Measurements from ENCODE around the gene SMYD1. TPM values are rescaled to one million over a fixed set of nuclear protein-coding genes. Genes with fewer than 3 reads are reported as not detected.

Gene SMYD1
- total and polyA plus RNA-seq, 2 donors (not counting 3 experiments of a cell fraction or from before 2014, with no cell fraction given): not detected

- Histone ChIP-seq H3K36me3 (ENCODE audit: control insufficient read depth in 2 of 2, extremely low read depth in 1 of 2, insufficient read depth in 2 of 2, low read length in 2 of 2) (no peaks in the 10 kb centered on the region), H3K27me3 (ENCODE audit: control insufficient read depth in 2 of 2, insufficient read depth in 2 of 2, low read length in 2 of 2) (no peaks in the 10 kb centered on the region), H3K9me3 (replicated peaks; ENCODE audit: control insufficient read depth, insufficient read depth, low read length) (no peaks in the 10 kb centered on the region), H3K9me1 (replicated peaks; ENCODE audit: control insufficient read depth, extremely low read depth, insufficient read depth, low read length) (no peaks in the 10 kb centered on the region), H3K4me3 (replicated peaks in 1 of 3; ENCODE audit: insufficient read depth in 1 of 3, low read depth in 1 of 3, low read length in 3 of 3) (no peak overlapping the region), H3K79me2 (ENCODE audit: control insufficient read depth, insufficient read depth, low read length) (no peaks in the 10 kb centered on the region), H3K27ac (ENCODE audit: insufficient read depth, low read depth, low read length) (no peak overlapping the region), H3K4me1 (ENCODE audit: control insufficient read depth, extremely low read depth, insufficient read depth, low read length) (no peaks in the 10 kb centered on the region), H2AFZ (ENCODE audit: low read depth, low read length) (no peak overlapping the region), H3K4me2 (ENCODE audit: insufficient read depth, low read length) (no peak overlapping the region), H3K9ac (replicated peaks; ENCODE audit: extremely low read depth, insufficient read depth, low read length) (no peak overlapping the region), H4K20me1 (replicated peaks; ENCODE audit: control insufficient read depth, extremely low read depth, insufficient read depth, low read length) (no peaks in the 10 kb centered on the region)
- dilution Hi-C loops (cut with MboI; ENCODE audit: extremely low pct_ligation_motif_present, low sequenced_read_pairs) (no loop called here), intact Hi-C loops (cut with micrococcal nuclease) (no loop called here)
- POLR2A ChIA-PET: no interaction called here
- CTCF ChIA-PET: interaction anchor here (2.2 kb wide), 1 partner anchor 31 kb away, joined by 7 read pairs; no protein-coding TSS in a partner anchor
- no TSS peak for BruUV-seq (replicated peaks)
- FAIRE-seq: no peak
- TF ChIP-seq JUN (IDR thresholded peaks at IDR 0.05; ENCODE audit: borderline replicate concordance, insufficient read depth, insufficient read length, low read depth) (no peak), MAX (IDR thresholded peaks at IDR 0.05; ENCODE audit: insufficient read depth, insufficient read length) (no peak), FOS (IDR thresholded peaks at IDR 0.05; ENCODE audit: borderline replicate concordance, insufficient read depth, low read length) (no peak)
- peak; percentile 18 for DNase-seq (ENCODE audit: low read depth, low spot score)
Measured at GRCh38 chr2:88090446-88091283, 23.0 kb downstream of the SMYD1 start.

DNA sequence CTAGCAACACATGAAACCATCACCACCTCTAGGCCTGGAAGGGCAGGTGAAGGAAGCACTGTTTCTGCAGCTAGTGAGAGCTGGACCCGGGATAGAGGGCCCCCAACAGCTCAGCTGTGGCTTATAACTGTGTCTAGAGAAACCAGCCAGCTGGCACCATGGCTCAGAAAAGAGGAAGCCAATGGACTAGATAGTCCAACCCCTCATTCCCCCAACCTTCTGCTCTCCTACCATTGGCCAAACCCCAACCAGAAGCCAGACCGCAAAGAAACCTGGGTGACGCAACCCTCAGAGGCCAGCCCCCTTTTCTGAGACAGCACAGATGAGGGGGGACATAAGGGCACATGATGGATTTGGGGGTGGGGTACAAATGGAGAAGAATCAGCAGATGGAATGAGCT, 24.3 kb downstream of the SMYD1 start:
- Histone ChIP-seq H3K36me3 (ENCODE audit: control insufficient read depth in 2 of 2, extremely low read depth in 1 of 2, insufficient read depth in 2 of 2, low read length in 2 of 2) (no peaks in the 10 kb centered on the region), H2AFZ (ENCODE audit: low read depth, low read length) (no peak overlapping the region), H3K79me2 (ENCODE audit: control insufficient read depth, insufficient read depth, low read length) (no peaks in the 10 kb centered on the region), H3K9me3 (replicated peaks; ENCODE audit: control insufficient read depth, insufficient read depth, low read length) (no peaks in the 10 kb centered on the region), H3K9ac (replicated peaks; ENCODE audit: extremely low read depth, insufficient read depth, low read length) (no peak overlapping the region), H3K9me1 (replicated peaks; ENCODE audit: control insufficient read depth, extremely low read depth, insufficient read depth, low read length) (no peaks in the 10 kb centered on the region), H3K27me3 (ENCODE audit: control insufficient read depth in 2 of 2, insufficient read depth in 2 of 2, low read length in 2 of 2) (no peaks in the 10 kb centered on the region), H3K4me2 (ENCODE audit: insufficient read depth, low read length) (no peak overlapping the region), H4K20me1 (replicated peaks; ENCODE audit: control insufficient read depth, extremely low read depth, insufficient read depth, low read length) (no peaks in the 10 kb centered on the region), H3K4me3 (replicated peaks in 1 of 3; ENCODE audit: insufficient read depth in 1 of 3, low read depth in 1 of 3, low read length in 3 of 3) (no peak overlapping the region), H3K27ac (ENCODE audit: insufficient read depth, low read depth, low read length) (no peak overlapping the region), H3K4me1 (ENCODE audit: control insufficient read depth, extremely low read depth, insufficient read depth, low read length) (no peaks in the 10 kb centered on the region)
- TF ChIP-seq EZH2 (IDR thresholded peaks at IDR 0.05; ENCODE audit: borderline replicate concordance, low read depth, low read length, severe bottlenecking) (no peak), MYC (IDR thresholded peaks at IDR 0.05; ENCODE audit: low read depth, low read length) (no peak), GATA2 (IDR thresholded peaks at IDR 0.05; ENCODE audit: insufficient read depth, insufficient read length, low read depth, low read length) (no peak), MAX (IDR thresholded peaks at IDR 0.05; ENCODE audit: insufficient read depth, insufficient read length) (no peak), CTCF (IDR thresholded peaks at IDR 0.05; ENCODE audit: extremely low read depth in 1 of 2, insufficient read depth in 1 of 2, low read depth in 1 of 2, low read length in 2 of 2) (no peak), POLR2A (IDR thresholded peaks at IDR 0.05; ENCODE audit: low read depth, low read length) (no peak), POLR2AphosphoS5 (IDR thresholded peaks at IDR 0.05; ENCODE audit: insufficient read depth, low read depth, low read length) (no peak), JUN (IDR thresholded peaks at IDR 0.05; ENCODE audit: borderline replicate concordance, insufficient read depth, insufficient read length, low read depth) (no peak), FOS (IDR thresholded peaks at IDR 0.05; ENCODE audit: borderline replicate concordance, insufficient read depth, low read length) (no peak)
- no peak for FAIRE-seq
- DNase-seq (ENCODE audit: low read depth, low spot score): no peak
- dilution Hi-C loops (cut with MboI; ENCODE audit: extremely low pct_ligation_motif_present, low sequenced_read_pairs) (no loop called here), intact Hi-C loops (cut with micrococcal nuclease) (no loop called here)
- POLR2A ChIA-PET: no interaction called here
- CTCF ChIA-PET: interaction anchor here (1.0 kb wide), 1 partner anchor 8 kb away, joined by 3 read pairs; no protein-coding TSS in a partner anchor
- BruUV-seq (replicated peaks): no TSS peak
